Stimulated activated CD8-positive, alpha-beta memory T cell treated with anti-CD3 and anti-CD28 coated beads, Interleukin-7, amount 100 ng/mL, for 48 hours (primary cell): ENCODE measurements around the gene MIER2.

Experiments
- DNase-seq, 2 donors: peaks; one replicate each; pipeline ENCODE4 v3.0.0-alpha.2; 2020; ENCODE audit warnings: low read depth in 1 of 2; ENCODE audit errors: extremely low read depth in 1 of 2

MIER2 gene

DNA sequence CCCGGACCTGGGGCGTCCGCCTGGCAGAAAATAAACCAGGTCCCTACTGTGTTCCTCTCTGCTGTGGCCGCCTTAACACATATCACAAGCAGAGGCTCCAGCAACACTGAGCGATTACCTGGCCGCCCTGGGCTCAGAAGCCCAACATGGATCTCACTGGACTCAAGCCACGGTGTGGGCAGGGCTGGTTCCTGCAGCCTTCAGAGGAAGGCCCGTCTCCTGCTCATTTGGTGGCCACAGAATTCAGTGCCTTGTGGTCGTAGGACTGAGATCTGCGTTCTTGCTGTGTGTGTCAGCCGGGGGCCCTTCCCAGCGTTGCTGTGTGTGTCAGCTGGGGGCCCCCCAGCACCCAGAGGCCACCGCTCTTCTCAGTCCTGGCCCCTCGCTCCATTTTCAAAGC, 34.1 kb upstream of the MIER2 start:
- no peak for DNase-seq

DNA sequence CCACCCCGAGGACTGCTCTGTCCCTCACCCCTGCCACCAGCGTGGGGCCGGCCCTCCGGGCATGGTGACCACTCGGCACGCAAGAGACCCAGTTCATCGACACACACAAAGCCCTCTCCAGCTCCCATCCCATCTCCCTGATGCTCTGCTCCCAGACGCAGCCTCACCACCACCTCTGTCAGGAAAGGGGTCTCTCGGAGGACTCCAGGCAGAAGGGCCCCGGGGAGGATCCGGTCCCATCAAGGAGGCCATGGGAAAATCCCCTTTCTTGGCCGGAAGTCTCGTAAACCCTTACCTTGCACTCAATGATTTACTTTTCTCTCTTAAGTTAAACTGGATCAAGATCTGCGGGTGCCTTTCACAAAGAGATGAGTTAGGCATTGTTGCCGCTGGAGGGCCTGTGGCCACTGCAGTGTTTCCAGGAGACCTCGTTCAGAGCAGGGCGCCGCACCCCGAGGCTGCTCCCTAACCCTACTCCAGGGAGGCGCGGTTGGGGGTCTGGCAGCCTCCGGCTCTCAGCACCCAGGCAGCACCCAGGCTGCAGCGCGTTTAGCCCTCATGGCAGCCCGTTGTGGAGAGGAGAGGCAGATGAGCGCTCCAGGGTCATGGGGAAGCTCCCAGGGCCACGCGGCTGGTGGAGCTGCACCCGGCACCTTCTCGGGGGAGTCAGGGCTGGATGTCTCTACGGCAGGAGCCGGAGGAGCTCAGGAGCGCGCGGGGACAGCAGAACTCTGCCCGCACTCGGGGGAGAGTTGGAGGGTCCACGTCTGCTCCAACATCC, 33.4 kb upstream of the MIER2 start:
- no peak for DNase-seq

DNA sequence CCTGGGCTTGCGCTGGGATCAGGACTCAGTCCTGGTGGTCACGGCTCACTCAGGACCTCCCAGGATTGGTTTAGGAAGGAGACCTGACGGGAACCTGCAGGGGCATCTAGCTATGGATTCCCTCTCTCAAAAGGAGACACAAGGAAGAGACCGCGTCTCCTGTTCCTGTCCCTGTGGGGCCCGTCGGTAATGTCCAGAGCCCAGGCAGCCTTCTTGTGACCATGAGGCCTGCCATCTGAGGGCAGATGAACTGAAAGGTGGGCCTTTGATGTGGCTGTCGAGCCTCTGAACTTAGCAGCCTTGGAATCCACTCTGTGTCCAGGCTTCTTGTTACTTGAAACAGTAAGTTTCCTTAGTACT, 31.5 kb upstream of the MIER2 start:
- DNase-seq, result no peak

DNA sequence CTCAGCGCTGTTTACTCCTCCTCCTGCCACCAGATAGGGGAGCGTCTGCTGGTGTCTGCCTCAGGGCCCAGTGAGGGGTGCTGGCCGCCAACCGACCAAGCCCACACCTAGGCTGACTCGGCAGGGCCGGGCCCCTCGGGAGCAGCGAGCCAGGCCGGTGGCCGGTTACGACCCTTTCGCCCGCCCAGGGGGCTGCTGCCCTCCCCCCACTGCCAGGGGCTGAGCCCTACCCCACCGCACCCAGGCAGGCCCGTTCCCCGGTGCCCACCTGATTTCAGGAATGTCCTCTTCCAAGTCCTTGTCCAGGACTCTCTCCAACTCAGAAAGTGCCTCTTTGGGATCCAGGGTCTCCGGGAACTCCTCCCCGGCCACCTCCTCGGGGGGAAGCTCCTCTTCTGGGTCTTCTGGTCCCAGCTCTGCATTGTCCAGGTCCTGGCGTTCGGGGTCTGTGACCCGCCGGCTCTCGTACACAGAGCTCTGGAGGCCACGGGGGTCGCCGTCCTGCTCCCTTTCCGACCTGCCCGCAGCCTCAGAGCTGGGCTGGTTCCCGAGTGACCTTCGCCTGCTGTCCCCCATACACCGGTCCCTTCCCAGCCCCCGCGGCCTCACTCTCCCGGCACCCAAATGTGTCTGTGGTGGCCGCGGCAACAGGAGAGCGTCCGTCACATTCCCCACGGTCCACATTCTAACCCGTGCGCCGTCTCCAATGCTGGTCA, 31.0 kb upstream of the MIER2 start:
- no peak for DNase-seq

DNA sequence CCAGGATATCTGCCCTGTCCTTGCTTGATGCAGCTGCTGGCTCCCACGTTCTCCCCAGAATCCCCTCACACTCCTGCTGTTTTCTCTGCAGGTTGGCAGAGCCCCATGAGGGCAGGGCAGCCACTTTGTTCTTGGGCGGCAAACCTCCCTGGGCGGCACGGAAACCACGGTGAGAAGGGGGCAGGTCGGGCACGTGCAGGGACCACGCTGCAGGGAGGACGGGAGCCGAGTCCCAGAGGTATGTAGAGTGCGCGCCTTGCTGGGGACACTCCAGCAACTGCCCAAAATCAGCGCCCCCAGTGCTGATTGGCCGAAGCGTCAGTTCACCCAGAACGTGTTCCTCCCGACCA, 30.3 kb upstream of the MIER2 start:
- DNase-seq, result no peak

DNA sequence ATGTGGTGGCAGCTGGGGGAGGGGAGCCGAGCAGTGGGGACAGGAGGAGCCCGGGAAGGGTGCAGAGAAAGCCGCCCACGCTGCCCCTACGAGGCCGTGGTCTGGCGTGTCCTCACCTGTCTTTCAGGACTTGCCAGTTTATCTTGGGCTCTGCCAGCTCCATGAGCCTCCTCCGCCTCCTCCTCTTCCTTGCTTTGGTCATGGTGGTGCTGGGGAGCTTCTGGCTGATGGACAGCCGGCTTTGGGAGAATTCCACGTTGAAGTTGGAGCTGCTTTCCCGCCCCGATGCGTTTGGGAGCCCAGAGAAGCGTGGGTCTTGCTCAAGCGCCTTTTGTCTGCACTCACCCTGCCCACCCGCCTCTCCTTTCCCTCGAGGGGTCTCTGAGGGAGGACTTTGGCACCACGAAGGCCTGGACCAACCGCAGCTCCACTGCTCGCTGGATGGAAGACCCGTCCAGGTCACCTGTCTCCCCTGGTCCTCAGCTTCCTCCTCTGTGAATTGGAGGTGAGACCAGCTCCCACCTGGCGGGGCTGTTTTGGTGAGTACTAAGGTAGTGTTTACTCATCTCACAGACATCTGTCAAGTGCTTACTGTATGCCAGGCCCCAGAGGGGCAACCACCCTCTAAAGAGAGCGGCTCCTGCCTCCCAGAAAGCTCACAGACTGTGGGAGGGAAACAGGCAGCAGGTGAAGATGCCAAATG, 29.7 kb upstream of the MIER2 start:
- DNase-seq, result no peak

DNA sequence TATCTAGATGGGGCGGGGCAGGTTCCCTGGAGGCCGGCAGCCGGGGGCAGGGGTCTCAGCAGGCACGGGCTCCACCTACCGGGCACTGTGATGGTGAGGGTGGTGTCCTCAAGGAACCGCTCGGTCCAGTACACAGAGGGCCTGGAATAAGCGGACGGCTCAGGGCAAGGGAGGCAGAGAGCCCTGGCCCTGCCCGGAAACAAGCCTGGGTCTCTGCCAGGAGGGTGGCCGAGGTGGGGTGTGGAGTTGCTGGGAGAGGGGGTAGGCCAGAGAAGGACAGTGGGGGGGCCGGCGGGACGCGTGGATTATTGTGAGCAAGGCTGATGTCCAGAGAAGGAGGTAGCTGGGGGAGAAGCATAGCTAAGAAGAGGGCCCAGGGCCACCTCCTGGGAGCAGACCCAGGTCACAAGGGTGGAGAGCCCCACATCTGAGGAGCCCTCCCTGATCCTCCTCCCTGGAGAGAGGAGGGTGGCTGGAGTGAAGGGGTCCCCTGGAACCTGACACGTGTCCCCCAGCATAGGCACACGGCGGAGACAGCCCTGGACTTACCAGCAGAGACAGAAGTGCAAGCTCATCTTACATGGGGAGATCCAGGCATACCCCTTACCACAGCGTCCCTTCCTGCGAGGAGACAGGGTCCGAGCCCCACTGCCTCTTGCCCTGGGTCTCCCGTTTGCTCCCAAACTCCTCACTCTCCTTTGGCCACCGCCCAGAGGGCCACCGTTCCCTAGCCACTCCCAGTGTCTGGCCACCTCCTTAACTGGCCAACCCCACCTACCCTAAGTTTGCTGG, 29.0 kb upstream of the MIER2 start:
- no peak for DNase-seq

DNA sequence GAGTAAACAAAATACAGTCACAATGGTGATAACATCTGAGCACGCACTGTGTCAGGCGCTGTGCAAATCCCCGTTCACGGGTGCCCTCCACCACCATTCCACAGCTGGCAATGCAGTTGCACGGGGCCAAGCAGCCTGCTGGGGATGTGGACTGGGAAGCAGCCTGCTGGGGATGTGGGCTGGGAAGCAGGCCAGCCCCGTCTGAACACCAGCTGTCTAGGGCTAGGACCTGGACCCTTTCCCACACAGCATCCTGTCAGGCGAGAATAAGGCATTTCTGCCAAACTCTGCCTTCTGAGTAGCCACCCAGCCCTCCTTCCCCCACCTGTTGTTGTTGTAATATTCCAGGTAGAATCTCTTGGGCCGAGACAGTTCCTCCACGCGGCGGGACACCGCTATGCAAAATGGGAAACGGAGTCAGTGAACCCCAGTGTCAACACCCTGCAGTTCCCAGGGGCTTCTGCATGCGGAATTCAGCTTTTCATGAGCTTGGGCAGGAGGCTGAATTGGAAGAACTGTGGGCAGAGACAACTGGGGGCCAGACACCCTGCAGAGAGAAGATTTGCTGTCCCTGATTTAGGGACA, 27.8 kb upstream of the MIER2 start:
- no peak for DNase-seq

DNA sequence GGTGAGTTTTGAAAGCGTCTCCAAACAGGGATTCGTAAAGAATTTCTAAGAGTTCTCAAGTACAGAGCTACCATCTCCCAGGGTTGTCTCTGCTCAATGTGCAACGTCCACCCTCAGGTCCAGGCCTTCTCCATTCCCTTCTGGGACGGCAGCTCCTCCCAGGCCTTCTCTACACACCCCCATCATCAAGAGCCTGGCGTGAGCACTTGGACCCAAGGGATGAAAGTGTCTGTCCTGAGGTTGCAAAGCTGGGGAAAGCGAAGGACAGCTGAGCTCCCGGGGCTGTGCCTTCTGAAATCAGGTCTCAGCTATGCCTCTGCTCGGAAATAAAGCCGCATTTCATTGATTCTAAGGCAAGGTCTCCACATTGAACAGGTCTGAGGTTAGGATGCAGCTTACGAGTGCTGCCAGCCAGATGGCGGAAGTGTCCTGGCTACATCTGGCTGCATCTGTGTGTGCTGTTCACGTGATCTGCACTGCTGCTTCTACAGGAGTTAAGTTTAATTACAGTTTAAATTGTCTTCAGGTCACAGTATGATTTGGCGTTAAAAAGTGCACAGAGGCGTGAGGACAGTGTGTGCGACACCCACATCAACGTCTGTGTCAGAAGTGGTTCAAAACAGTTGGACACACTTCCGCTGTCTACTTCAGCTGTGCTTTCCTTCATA, 27.0 kb upstream of the MIER2 start:
- DNase-seq, result no peak

DNA sequence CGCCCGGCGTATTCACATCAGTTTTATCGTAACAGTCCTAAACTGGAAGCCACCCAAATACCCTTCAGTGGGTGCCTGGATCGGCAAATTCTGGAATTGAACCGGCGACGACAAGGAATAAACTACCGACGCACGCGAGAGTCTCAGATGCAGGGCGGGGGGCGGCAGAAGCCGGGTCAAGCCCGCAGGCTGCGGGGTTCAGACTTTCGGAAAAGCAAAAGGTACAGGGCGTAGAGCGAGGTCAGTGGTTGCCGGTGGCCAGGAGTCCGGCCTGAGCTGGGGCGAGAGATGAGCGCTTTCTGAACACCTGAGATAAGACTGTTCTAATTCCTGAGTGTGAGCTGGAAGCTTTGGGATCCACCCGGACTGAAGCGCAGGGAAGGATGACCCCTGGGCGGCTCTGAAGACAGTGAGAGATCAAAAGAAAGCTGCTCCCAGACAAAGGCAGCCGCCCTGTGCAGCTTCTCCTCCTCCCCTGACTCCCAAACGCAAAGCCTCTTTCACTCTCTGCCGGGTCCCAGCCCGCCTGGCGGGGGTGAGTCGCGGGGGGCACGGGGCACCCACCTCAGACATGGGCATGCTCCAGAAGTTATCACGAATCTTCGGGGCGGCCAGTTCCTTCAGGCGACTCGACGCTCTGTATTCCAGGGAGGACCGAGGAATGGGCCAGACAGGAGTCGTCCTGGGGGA, 26.2 kb upstream of the MIER2 start:
- no peak for DNase-seq

DNA sequence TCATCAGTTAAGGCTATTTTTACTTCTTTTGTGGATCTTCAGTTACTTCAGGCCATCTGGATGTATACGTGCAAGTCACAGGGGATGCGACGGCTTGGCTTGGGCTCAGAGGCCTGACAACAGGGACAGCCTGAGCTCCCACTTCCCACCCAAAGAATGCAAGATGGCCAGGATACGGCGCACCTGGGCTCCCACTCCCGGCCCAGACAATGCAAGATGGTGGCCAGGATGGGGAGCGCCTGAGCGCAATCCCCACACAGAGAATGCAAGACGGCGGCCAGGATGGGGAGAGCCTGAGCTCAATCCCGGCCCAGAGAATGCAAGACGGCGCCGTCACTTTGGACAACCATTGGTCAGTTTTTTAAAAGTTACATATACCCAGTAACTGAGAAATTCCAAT, 25.3 kb upstream of the MIER2 start:
- DNase-seq, result no peak

DNA sequence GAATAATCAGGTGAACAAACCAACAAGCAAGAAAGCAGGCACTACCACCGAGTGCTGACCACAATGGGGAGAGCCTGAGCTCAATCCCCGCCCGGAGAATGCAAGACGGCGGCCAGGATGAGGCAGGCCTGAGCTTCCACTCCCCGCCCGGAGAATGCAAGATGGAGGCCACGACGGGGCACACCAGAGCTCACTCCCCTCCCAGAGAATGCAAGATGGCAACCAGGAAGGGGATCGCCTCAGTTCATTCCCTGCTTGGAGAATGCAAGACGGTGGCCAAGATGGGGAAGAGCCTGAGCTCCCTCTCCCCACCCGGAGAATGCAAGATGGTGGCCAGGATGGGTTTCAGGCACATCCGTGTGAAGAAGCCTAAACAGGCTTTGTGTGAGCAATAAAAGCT, 24.7 kb upstream of the MIER2 start:
- DNase-seq, result no peak

DNA sequence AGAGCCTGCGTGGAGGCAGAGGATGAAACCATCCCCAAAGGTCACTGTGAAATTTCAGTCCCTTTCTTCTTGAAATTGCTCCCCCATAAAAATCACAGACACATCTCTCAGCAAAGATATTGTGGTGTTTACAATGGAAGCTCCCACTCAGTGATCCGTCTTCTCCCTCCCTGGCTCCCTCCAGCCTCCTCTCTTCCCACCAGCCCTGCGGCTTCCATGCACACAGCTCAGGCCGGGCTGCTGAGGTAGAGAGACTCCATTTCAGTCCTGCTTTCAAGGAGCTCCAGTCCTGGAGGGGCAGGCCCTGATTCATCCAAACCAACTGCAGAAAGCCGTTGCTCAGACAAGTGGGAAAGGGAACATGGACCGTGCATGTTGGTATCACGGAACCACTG, 24.0 kb upstream of the MIER2 start:
- DNase-seq, result no peak

DNA sequence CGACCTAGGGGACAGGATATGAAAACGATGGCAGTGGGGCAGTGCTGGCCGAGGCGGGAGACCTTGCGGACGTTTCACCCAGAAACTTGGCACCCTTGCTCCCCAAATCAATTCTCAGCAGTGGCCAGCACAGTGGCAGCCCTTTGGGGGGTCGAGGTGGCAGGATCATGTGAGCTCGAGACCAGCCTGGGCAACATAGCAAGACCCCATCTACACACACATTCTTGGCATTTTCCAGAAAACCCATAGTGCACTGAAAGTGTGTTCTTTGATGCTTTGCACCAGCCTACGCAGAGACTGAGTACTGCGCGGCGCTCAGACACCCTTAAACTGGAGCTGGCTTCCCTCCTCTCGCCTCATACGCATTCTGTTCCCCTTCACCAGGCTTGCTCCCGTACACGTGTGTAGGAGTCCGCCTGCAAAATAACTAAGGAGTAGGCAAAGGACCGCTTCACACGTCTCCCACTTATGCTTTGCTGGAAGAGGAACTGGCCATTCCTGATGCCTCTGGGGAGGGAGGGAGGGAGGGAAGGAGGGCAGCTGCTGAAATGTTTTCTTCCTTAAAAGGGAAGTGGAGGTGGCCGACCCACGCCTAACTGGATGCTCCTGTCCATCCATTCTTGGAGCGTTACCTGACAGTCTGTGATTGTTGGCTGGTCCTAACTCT, 23.5 kb upstream of the MIER2 start:
- no peak for DNase-seq

DNA sequence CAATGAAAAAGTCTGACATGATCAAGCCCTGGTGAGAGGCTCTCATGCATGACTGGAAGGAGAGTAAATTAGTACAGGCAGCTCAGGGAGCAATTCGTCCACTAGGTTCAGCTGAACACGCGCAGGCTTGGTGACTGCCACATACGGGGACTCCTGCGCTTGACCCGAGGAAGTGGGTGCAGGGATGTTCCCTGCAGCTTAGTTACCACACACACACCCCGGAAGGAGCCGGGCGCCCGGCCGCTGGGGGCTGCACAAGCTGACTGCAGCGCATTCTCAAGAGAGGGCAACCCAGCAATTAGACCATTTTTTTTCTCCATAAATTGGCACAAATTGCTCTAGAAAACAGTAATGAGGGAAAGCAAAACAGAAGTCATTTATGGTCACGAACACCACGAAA, 23.0 kb upstream of the MIER2 start:
- DNase-seq, result no peak

DNA sequence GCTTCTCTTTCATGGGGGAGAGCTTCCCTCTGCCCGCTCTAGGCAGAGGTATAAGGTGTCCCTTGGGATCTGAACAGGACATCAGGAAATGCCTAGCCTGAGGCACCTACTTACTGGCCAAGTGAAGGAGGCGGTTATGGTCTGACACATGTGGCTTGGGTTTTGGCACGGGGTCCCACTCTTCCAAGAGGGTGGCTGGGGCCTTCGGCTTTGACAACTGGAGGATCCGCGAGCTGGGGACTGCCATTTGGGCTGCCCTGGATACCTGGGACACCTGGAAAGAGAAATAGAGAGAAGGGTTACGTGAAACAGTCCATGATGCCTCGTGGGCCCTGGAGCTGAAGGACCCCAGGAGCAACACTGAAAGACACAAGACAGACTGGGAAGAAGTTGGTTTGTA, 22.4 kb upstream of the MIER2 start:
- no peak for DNase-seq

DNA sequence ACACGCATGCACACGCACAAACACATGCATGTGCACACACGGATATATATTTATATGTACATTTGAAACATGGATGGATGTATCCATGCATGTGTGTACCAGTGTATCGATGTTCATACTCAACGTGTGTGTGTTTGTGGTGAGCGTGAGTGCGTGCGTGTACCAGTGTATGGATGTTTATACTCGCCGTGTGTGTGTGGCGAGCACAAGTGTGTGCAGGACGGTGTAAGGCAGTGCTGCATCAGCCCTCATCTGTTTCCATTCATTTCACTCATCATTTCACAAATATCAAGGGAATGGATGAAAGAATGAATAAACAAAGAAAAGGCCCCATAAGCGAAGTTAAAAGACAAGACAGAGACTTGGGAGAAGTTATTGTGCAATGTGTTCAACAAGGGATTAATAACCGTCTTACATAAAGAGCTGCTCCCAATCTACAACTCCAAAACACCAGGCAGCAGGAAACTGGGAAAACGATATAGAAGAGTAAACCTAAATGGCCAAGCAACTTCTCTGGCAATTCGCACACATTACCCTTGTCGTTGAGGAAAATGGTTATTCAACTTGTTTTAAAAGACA, 21.7 kb upstream of the MIER2 start:
- DNase-seq, result no peak

DNA sequence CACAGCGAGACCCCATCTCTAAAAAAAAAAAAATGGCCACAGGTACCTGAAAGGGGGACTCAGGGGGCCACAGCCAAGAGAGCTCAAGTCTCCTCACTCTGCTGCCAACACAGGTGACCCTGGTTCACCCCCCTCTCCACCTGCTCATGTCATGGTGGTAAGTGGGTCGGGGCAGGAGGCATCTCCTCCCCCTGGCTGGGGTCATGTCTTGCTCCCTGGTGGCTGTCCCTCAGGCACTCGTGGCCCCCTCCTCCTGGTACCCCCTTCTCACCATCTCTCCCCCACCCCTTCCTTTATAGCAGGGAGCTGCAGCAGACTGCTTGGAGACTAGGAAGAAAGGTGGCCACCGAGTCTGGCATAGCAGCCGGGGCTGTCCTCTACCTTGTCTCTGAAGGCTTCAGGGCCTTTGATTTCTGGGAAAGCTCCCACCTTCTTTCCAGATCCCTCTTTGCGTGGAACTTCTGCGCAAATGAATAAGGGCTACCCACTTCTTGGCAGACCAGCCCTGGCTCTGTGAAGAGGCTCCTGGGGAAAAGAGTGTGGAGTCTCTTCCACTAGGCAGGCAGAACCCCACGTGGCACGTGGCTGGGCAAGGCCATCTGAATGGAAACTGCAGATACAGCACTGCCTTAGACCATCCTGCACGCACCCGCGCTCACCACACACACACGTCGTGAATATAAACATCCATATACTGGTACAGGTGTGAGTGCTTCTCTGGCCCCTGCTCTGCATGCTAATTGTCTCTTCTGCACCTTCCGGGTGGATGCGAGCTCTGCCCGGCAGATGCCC, 20.1 kb upstream of the MIER2 start:
- no peak for DNase-seq
